Bladder microvascular endothelial cell (primary cell): ENCODE results near the gene ZNF479. TPM values are rescaled to one million over a fixed set of nuclear protein-coding genes. Genes with fewer than 3 reads are reported as not detected.

Experiments
- total RNA-seq: library from RNA; depleted of rRNA; stranded (reverse); fragments of >200 nt; gene quantifications from 2 replicates; pipeline ENCODE4 v1.2.3, GENCODE V29; 2014

ZNF479 gene
- total RNA-seq, result not detected in 2 replicates

GRCh38 chr7:57132336-57132735 lies at the start of gene ZNF479:
TSS of gene ZNF479 (minus strand) at chr7:57132436. CDS start at chr7:57132324, 112 bp downstream.

